Measurements from ENCODE around the gene ATL2.

DNA sequence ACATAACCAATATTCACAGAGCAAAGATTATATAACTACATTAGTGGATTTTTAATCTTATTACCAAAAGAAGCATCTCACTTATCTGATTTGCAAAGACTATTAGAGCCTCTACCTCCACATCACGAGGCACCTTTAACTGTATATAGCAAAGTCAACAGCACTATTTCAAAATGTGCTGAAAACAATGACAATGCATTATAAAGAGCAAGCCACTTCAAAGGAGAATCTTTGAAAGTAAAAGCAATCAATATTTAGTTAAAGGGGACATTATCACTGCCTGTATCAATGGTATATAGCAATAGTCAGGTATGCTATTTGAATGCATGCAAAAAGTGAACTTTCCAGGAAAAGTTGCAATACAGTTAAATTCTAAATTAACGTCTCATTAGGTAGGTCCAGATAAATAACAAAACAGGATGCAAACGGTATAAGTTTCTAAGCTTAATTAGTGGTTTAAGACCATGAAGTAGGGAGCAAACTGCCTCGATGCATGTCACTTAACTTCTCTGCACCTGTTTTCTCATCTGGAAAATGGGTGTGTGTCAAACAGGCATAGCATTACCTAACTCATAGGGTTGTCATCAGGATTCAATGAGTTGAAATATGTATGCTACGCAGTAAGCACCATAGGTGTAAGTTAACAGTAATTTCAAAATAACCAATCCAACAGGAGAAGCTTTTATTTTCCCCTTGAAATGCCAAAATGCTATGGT is 31.6 kb downstream of the ATL2 start:
- TF ChIP-seq, protein P1, sequence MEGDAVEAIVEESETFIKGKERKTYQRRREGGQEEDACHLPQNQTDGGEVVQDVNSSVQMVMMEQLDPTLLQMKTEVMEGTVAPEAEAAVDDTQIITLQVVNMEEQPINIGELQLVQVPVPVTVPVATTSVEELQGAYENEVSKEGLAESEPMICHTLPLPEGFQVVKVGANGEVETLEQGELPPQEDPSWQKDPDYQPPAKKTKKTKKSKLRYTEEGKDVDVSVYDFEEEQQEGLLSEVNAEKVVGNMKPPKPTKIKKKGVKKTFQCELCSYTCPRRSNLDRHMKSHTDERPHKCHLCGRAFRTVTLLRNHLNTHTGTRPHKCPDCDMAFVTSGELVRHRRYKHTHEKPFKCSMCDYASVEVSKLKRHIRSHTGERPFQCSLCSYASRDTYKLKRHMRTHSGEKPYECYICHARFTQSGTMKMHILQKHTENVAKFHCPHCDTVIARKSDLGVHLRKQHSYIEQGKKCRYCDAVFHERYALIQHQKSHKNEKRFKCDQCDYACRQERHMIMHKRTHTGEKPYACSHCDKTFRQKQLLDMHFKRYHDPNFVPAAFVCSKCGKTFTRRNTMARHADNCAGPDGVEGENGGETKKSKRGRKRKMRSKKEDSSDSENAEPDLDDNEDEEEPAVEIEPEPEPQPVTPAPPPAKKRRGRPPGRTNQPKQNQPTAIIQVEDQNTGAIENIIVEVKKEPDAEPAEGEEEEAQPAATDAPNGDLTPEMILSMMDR (IDR thresholded peaks at IDR 0.05; ENCODE audit: poor library complexity): no peak
- no peak for TF ChIP-seq EZH2 (IDR thresholded peaks at IDR 0.05; ENCODE audit: borderline replicate concordance)
- no peak for TF ChIP-seq EZH2phosphoT487 (IDR thresholded peaks at IDR 0.05; ENCODE audit: low read depth, severe bottlenecking, unreplicated experiment)

Measured in hepatocyte (in vitro differentiated cells).